HepG2 (cell line): ENCODE measurements around the gene C9orf43. TPM values are rescaled to one million over a fixed set of nuclear protein-coding genes. Genes with fewer than 3 reads are reported as not detected.
A peak's percentile ranks its signal among the peaks of the same experiment; 100 is the strongest.

Experiments
- ATRX ChIP-seq: sonication (generic); formaldehyde crosslinking; IDR thresholded peaks from 2 replicates; pipeline ENCODE4 v1.4.0; 2020; ENCODE audit warnings: missing genetic modification reagents, borderline replicate concordance
- CBX2 ChIP-seq, 2 experiments: fragments of 200-600 bp in 1 of 2; sonication (generic); formaldehyde crosslinking in 1 of 2; IDR thresholded peaks; 2 replicates each; pipeline versions ENCODE4 v1.7.0 to v1.8.1; 2018 to 2022; ENCODE audit warnings: low read depth in 2 of 2, low read length in 1 of 2, mild to moderate bottlenecking in 1 of 2, missing genetic modification reagents in 1 of 2
- ETV5 ChIP-seq: IDR thresholded peaks from 2 replicates; pipeline ENCODE4 v1.6.1; 2018; ENCODE audit warnings: missing biosample characterization, missing genetic modification reagents, inconsistent platforms, borderline replicate concordance
- FOXC1 ChIP-seq: sonication (generic); formaldehyde crosslinking; IDR thresholded peaks from 2 replicates; pipeline ENCODE4 v1.8.0; 2022; ENCODE audit warnings: mild to moderate bottlenecking, missing genetic modification reagents, borderline replicate concordance
- GATAD2A ChIP-seq: IDR thresholded peaks from 2 replicates; pipeline ENCODE4 v1.6.1; 2016
- GTF3A ChIP-seq: sonication (generic); formaldehyde crosslinking; conservative IDR thresholded peaks from 2 replicates; pipeline ENCODE4 v1.4.0; 2020; ENCODE audit warnings: mild to moderate bottlenecking, missing genetic modification reagents
- HMG20B ChIP-seq: conservative IDR thresholded peaks from 2 replicates; pipeline ENCODE4 v1.6.1; 2016; ENCODE audit warnings: missing genetic modification reagents, missing compliant biosample characterization
- JARID2 ChIP-seq: sonication (generic); formaldehyde crosslinking; IDR thresholded peaks from 2 replicates; pipeline ENCODE4 v1.8.1; 2023; ENCODE audit warnings: missing genetic modification reagents, inconsistent platforms; ENCODE audit not compliant: insufficient replicate concordance
- MED1 ChIP-seq: sonication (generic); formaldehyde crosslinking; IDR thresholded peaks from 2 replicates; pipeline ENCODE4 v1.4.0; 2020; ENCODE audit warnings: missing genetic modification reagents
- NR2F6 ChIP-seq, 2 experiments: IDR thresholded peaks; 2 replicates each; pipeline ENCODE4 v1.6.1; 2016; ENCODE audit warnings: antibody characterized with exemption in 1 of 2, mild to moderate bottlenecking in 1 of 2
- POLR2A ChIP-seq, 2 experiments: IDR thresholded peaks; 2 replicates each; pipeline ENCODE4 v1.6.1; 2011; ENCODE audit warnings: low read depth in 2 of 2, low read length in 2 of 2, mild to moderate bottlenecking in 1 of 2, moderate library complexity in 1 of 2; ENCODE audit not compliant: insufficient read depth in 1 of 2
- RARA ChIP-seq: IDR thresholded peaks from 2 replicates; pipeline ENCODE4 v1.6.1; 2016; ENCODE audit warnings: missing genetic modification reagents, missing compliant biosample characterization
- SKI ChIP-seq: fragments of 450-650 bp; IDR thresholded peaks from one replicate; pipeline ENCODE4 v1.6.1; 2018; ENCODE audit warnings: mild to moderate bottlenecking; ENCODE audit not compliant: partially characterized antibody
- YEATS2 ChIP-seq: sonication (generic); formaldehyde crosslinking; IDR thresholded peaks from 2 replicates; pipeline ENCODE4 v1.4.0; 2020; ENCODE audit warnings: missing genetic modification reagents, borderline replicate concordance
- YEATS4 ChIP-seq: sonication (generic); formaldehyde crosslinking; IDR thresholded peaks from 2 replicates; pipeline ENCODE4 v1.4.0; 2020; ENCODE audit warnings: missing genetic modification reagents, borderline replicate concordance
- ZNF160 ChIP-seq: sonication (generic); formaldehyde crosslinking; IDR thresholded peaks from 2 replicates; pipeline ENCODE4 v1.8.0; 2022; ENCODE audit warnings: mild to moderate bottlenecking, inconsistent platforms, missing genetic modification reagents
- ZNF556 ChIP-seq: sonication (generic); formaldehyde crosslinking; IDR thresholded peaks from 2 replicates; pipeline ENCODE4 v1.4.0; 2020; ENCODE audit warnings: mild to moderate bottlenecking, missing genetic modification reagents, borderline replicate concordance
- ZNF644 ChIP-seq: IDR thresholded peaks from 2 replicates; pipeline ENCODE4 v1.6.1; 2016; ENCODE audit warnings: low read depth
- polyA plus RNA-seq, 8 experiments: library from polyadenylated mRNA; depleted of rRNA in 3 of 8; stranded (reverse) in 7 of 8; unstranded in 1 of 8; fragments of >200 nt; fragmentation: Illumina TruSeq in 4 of 8; extraction: Trizol in 4 of 8; gene quantifications; 2 replicates each; pipeline versions ENCODE4 v1.2.1 to v1.2.3, GENCODE V29; 2011 to 2016; ENCODE audit warnings: low read depth in 4 of 8, missing spikeins in 1 of 8, mixed read lengths in 1 of 8; ENCODE audit not compliant: insufficient read depth in 1 of 8
- total RNA-seq, 5 experiments: library from RNA; depleted of rRNA; stranded (reverse); fragments of >200 nt; fragmentation: Illumina TruSeq; extraction: Trizol; gene quantifications; 2 replicates each; pipeline ENCODE4 v1.2.3, GENCODE V29; 2016; ENCODE audit warnings: low read depth in 1 of 5
- TF ChIP-seq, protein P1 (sequence below): IDR thresholded peaks from 2 replicates; pipeline ENCODE4 v1.4.0; 2020; ENCODE audit warnings: mild to moderate bottlenecking, missing genetic modification reagents
- TF ChIP-seq, protein P2 (sequence below): sonication (generic); formaldehyde crosslinking; conservative IDR thresholded peaks from 2 replicates; pipeline ENCODE4 v1.4.0; 2020; ENCODE audit warnings: missing genetic modification reagents
- TF ChIP-seq, protein P3 (sequence below): sonication (generic); formaldehyde crosslinking; IDR thresholded peaks from 2 replicates; pipeline ENCODE4 v1.8.0; 2022; ENCODE audit warnings: missing genetic modification reagents, mild to moderate bottlenecking, moderate library complexity, borderline replicate concordance

Gene C9orf43
- total and polyA plus RNA-seq, 2 of the 13 experiments (the other 11 are each of a cell fraction or from before 2014, with no cell fraction given), result 0.24 to 0.31 TPM

DNA sequence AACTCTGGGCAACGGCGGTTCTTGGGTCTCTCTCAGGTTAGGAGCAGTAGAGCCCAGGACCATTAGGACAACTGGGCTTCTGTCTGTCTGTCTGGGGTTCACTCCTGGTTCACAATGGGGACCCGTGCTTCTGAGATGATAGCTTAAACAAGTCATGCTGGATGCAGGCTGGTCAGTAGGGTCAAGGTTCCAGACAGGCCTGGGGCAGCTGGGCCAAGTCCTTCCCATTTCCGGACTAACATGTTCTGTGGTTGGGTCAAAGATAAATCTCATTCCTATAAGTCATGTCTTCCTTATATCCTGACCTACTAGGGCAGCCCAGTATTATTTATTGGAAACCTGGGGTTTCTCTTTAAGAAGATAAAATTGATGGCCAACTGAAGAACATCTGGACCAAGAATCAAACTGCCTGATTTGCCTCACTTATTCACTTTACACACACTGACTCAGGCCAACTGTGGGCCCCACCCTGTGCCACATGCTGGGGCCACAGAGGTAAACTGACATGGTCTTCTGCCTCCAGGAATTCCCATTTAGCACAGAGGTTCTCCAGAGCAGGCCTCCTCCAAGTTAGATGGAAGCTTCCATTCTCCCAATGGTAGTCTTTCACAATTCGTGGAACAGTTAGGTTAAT lies 42.1 kb upstream of the C9orf43 start (continued):
- TF ChIP-seq YEATS2 (CRISPR knock-in tag) (no peak), CBX2 (IDR thresholded peaks at IDR 0.05; ENCODE audit: low read depth, low read length) (no peak), CBX2 (CRISPR knock-in tag; IDR thresholded peaks at IDR 0.05; ENCODE audit: low read depth) (no peak), ZNF160 (no peak), RARA (CRISPR knock-in tag) (peak; percentile 91), NR2F6 (IDR thresholded peaks at IDR 0.05) (0 out of 2 replicates have a peak, but pooled peaks have one; percentile 41), NR2F6 (CRISPR knock-in tag; IDR thresholded peaks at IDR 0.05) (peak; percentile 59; the same call in 1 of the 2 replicates), POLR2A (IDR thresholded peaks at IDR 0.05; ENCODE audit: insufficient read depth in 1 of 2, low read depth in 2 of 2, low read length in 2 of 2) (no peak), SKI (peak; percentile 13), FOXC1 (no peak), GTF3A (CRISPR knock-in tag) (no peak), ATRX (CRISPR knock-in tag) (no peak), JARID2 (no peak), ETV5 (peak; percentile 69; the same call in 1 of the 2 replicates), HMG20B (CRISPR knock-in tag) (no peak), MED1 (CRISPR knock-in tag) (peak; percentile 39), ZNF644 (no peak), ZNF556 (CRISPR knock-in tag) (no peak), YEATS4 (no peak), GATAD2A (CRISPR knock-in tag) (no peak)
- TF ChIP-seq, protein P1, sequence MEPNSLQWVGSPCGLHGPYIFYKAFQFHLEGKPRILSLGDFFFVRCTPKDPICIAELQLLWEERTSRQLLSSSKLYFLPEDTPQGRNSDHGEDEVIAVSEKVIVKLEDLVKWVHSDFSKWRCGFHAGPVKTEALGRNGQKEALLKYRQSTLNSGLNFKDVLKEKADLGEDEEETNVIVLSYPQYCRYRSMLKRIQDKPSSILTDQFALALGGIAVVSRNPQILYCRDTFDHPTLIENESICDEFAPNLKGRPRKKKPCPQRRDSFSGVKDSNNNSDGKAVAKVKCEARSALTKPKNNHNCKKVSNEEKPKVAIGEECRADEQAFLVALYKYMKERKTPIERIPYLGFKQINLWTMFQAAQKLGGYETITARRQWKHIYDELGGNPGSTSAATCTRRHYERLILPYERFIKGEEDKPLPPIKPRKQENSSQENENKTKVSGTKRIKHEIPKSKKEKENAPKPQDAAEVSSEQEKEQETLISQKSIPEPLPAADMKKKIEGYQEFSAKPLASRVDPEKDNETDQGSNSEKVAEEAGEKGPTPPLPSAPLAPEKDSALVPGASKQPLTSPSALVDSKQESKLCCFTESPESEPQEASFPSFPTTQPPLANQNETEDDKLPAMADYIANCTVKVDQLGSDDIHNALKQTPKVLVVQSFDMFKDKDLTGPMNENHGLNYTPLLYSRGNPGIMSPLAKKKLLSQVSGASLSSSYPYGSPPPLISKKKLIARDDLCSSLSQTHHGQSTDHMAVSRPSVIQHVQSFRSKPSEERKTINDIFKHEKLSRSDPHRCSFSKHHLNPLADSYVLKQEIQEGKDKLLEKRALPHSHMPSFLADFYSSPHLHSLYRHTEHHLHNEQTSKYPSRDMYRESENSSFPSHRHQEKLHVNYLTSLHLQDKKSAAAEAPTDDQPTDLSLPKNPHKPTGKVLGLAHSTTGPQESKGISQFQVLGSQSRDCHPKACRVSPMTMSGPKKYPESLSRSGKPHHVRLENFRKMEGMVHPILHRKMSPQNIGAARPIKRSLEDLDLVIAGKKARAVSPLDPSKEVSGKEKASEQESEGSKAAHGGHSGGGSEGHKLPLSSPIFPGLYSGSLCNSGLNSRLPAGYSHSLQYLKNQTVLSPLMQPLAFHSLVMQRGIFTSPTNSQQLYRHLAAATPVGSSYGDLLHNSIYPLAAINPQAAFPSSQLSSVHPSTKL, result peak; percentile 27; the same call in 1 of the 2 replicates
- TF ChIP-seq, protein P2, sequence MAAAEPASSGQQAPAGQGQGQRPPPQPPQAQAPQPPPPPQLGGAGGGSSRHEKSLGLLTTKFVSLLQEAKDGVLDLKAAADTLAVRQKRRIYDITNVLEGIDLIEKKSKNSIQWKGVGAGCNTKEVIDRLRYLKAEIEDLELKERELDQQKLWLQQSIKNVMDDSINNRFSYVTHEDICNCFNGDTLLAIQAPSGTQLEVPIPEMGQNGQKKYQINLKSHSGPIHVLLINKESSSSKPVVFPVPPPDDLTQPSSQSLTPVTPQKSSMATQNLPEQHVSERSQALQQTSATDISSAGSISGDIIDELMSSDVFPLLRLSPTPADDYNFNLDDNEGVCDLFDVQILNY (CRISPR knock-in tag), result no peak
- TF ChIP-seq, protein P3, sequence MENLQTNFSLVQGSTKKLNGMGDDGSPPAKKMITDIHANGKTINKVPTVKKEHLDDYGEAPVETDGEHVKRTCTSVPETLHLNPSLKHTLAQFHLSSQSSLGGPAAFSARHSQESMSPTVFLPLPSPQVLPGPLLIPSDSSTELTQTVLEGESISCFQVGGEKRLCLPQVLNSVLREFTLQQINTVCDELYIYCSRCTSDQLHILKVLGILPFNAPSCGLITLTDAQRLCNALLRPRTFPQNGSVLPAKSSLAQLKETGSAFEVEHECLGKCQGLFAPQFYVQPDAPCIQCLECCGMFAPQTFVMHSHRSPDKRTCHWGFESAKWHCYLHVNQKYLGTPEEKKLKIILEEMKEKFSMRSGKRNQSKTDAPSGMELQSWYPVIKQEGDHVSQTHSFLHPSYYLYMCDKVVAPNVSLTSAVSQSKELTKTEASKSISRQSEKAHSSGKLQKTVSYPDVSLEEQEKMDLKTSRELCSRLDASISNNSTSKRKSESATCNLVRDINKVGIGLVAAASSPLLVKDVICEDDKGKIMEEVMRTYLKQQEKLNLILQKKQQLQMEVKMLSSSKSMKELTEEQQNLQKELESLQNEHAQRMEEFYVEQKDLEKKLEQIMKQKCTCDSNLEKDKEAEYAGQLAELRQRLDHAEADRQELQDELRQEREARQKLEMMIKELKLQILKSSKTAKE (CRISPR knock-in tag), result peak; percentile 54; the same call in 1 of the 2 replicates
